Astrocyte of the spinal cord (primary cell): ENCODE data around the gene NT5C.
"Not testable (repeated sequence)": the region's sequence is repeated elsewhere in the genome, so short reads cannot be mapped to it uniquely, and the experiment has no call there.

ENCODE experiments used
- DNase-seq: peaks from one replicate; pipeline ENCODE4 v3.0.0; 2011; ENCODE audit warnings: low read depth, low spot score
- H3K4me3 ChIP-seq: 2 replicates; pipeline ENCODE4 v1.5.1; 2011; ENCODE audit warnings: low read depth, mild to moderate bottlenecking, low read length, moderate library complexity
- CTCF ChIP-seq: IDR thresholded peaks from 2 replicates; pipeline ENCODE4 v1.5.1; 2012; ENCODE audit warnings: low read depth, mild to moderate bottlenecking, low read length, inconsistent platforms
- in situ Hi-C: cut with HindIII; loops from 2 replicates; pipeline ENCODE4 v1.10.0; 2017; ENCODE audit warnings: low sequenced_read_pairs

Gene NT5C

GRCh38 chr17:75146592-75146991 is 15.1 kb upstream of the NT5C start:
- H3K4me3 ChIP-seq, result no peak overlapping the region
- in situ Hi-C loops, result no loop called here
- no peak for TF ChIP-seq CTCF
- DNase-seq, result no peak

GRCh38 chr17:75144816-75145512 is 13.4 kb upstream of the NT5C start:
- no peak overlapping the region for H3K4me3 ChIP-seq
- in situ Hi-C loops, result no loop called here
- TF ChIP-seq CTCF, result no peak
- DNase-seq, result no peak

- no peak for TF ChIP-seq CTCF
- in situ Hi-C loops, result no loop called here
Measured at GRCh38 chr17:75142236-75142971, 10.9 kb upstream of the NT5C start.

GRCh38 chr17:75138519-75138918 is 7.0 kb upstream of the NT5C start:
- DNase-seq, result no peak
- H3K4me3 ChIP-seq, result no peak overlapping the region
- no peak for TF ChIP-seq CTCF
- in situ Hi-C loops, result no loop called here

More at GRCh38 chr17:75142236-75142971, 10.9 kb upstream of the NT5C start:
- no peak overlapping the region for H3K4me3 ChIP-seq
- DNase-seq, result no peak

GRCh38 chr17:75137762-75138161 is 6.2 kb upstream of the NT5C start:
- in situ Hi-C loops, DNase-seq, H3K4me3 ChIP-seq: not testable (repeated sequence)

GRCh38 chr17:75135946-75136345 is 4.4 kb upstream of the NT5C start:
- in situ Hi-C loops, result no loop called here
- no peak for DNase-seq
- H3K4me3 ChIP-seq, result no peak overlapping the region
- TF ChIP-seq CTCF, result no peak

- DNase-seq, result no peak
- TF ChIP-seq CTCF, result no peak
- H3K4me3 ChIP-seq, result no peak overlapping the region
- in situ Hi-C loops, result no loop called here
Measured at GRCh38 chr17:75135452-75135851, 3.9 kb upstream of the NT5C start.

GRCh38 chr17:75133607-75134347 is 2.2 kb upstream of the NT5C start:
- H3K4me3 ChIP-seq, DNase-seq, in situ Hi-C loops: not testable (repeated sequence)
